SU-DHL-6 (cell line): ENCODE measurements around the gene GNB5.

Experiments
- H2AFZ ChIP-seq: fragments of 200-600 bp; sonication (generic); 2 replicates; pipeline ENCODE4 v1.6.1; 2014; ENCODE audit warnings: low read depth, mild to moderate bottlenecking, moderate library complexity, mixed read lengths, antibody characterized with exemption, low read length; ENCODE audit not compliant: severe bottlenecking
- H3F3A ChIP-seq: fragments of 200-600 bp; shearing (Covaris generic); 2 replicates; pipeline ENCODE4 v1.6.0; 2016; ENCODE audit warnings: antibody characterized with exemption, mild to moderate bottlenecking; ENCODE audit not compliant: insufficient read depth
- H3K27ac ChIP-seq: fragments of 200-600 bp; sonication (generic); 2 replicates; pipeline ENCODE4 v1.5.1; 2016; ENCODE audit warnings: low read depth, mild to moderate bottlenecking, low read length, moderate library complexity, mixed read lengths
- H3K27me3 ChIP-seq: fragments of 200-600 bp; sonication (generic), shearing (Covaris generic); 2 replicates; pipeline ENCODE4 v1.6.0; 2014; ENCODE audit warnings: mild to moderate bottlenecking, low read length
- H3K36me3 ChIP-seq: fragments of 200-600 bp; sonication (generic); 2 replicates; pipeline ENCODE4 v1.6.1; 2014; ENCODE audit warnings: mild to moderate bottlenecking, low read length, mixed read lengths
- H3K4me2 ChIP-seq: fragments of 300-600, 200-600 bp; shearing (Covaris generic), sonication (generic); 2 replicates; pipeline ENCODE4 v1.6.0; 2014; ENCODE audit warnings: low read length, low read depth, mild to moderate bottlenecking; ENCODE audit not compliant: poor library complexity, severe bottlenecking
- H3K4me3 ChIP-seq: fragments of 200-600 bp; sonication (generic); 2 replicates; pipeline ENCODE4 v1.5.1; 2014; ENCODE audit warnings: antibody characterized with exemption, low read length, mild to moderate bottlenecking, mixed read lengths; ENCODE audit not compliant: insufficient read depth, poor library complexity, severe bottlenecking
- H3K79me2 ChIP-seq: fragments of 200-600 bp; sonication (generic); 2 replicates; pipeline ENCODE4 v1.6.1; 2014; ENCODE audit warnings: mild to moderate bottlenecking, low read length, moderate library complexity; ENCODE audit not compliant: insufficient read depth
- H3K9ac ChIP-seq: fragments of 200-600 bp; sonication (generic); 2 replicates; pipeline ENCODE4 v1.7.0; 2014; ENCODE audit warnings: mild to moderate bottlenecking, low read length
- H3K9me2 ChIP-seq: fragments of 200-600 bp; sonication (generic); replicated peaks from 2 replicates; pipeline ENCODE4 v1.6.1; 2014; ENCODE audit warnings: low read length; ENCODE audit not compliant: insufficient read depth
- H3K9me3 ChIP-seq: fragments of 200-600 bp; sonication (generic); 2 replicates; pipeline ENCODE4 v1.6.1; 2014; ENCODE audit warnings: low read length, mixed read lengths; ENCODE audit not compliant: insufficient read depth
- H4K20me1 ChIP-seq: fragments of 200-600 bp; sonication (generic); 2 replicates; pipeline ENCODE4 v1.6.1; 2014; ENCODE audit warnings: low read depth, mild to moderate bottlenecking, antibody characterized with exemption, low read length, moderate library complexity, mixed read lengths
- CTCF ChIP-seq: fragments of 200-600 bp; sonication (generic); IDR thresholded peaks from one replicate; pipeline ENCODE4 v1.5.1; 2017; ENCODE audit warnings: antibody characterized with exemption, mild to moderate bottlenecking, low read length, moderate library complexity; ENCODE audit not compliant: insufficient read depth, poor library complexity, severe bottlenecking
- EZH2phosphoT487 ChIP-seq: fragments of 200-600 bp; sonication (generic), shearing (Covaris generic); conservative IDR thresholded peaks from 2 replicates; pipeline ENCODE4 v1.6.1; 2018; ENCODE audit warnings: mild to moderate bottlenecking, antibody characterized with exemption, low read length, moderate library complexity, mixed read lengths

GNB5 gene

GRCh38 chr15:52213206-52213605 is 22.0 kb upstream of the GNB5 start:
- Histone ChIP-seq H3K9ac (no peak overlapping the region), H3K27ac (no peak overlapping the region), H3K27me3 (no peaks in the 10 kb centered on the region), H3F3A (0 out of 2 replicates have a peak, but pooled peaks cover 8% of the 10 kb centered on the region), H2AFZ (no peak overlapping the region), H3K4me3 (no peak overlapping the region), H3K9me3 (no peaks in the 10 kb centered on the region), H3K9me2 (no peaks in the 10 kb centered on the region), H3K36me3 (no peaks in the 10 kb centered on the region), H3K4me2 (no peak overlapping the region), H3K79me2 (no peaks in the 10 kb centered on the region), H4K20me1 (no peaks in the 10 kb centered on the region)
- TF ChIP-seq CTCF = no peak
- TF ChIP-seq EZH2phosphoT487 = no peak

GRCh38 chr15:52208306-52208946 is 17.2 kb upstream of the GNB5 start:
- Histone ChIP-seq H3K9ac (no peak overlapping the region), H3K4me2 (no peak overlapping the region)

GRCh38 chr15:52207191-52207590 is 16.0 kb upstream of the GNB5 start:
- Histone ChIP-seq H3K27me3 (no peaks in the 10 kb centered on the region), H3K9me3 (no peaks in the 10 kb centered on the region), H4K20me1 (no peaks in the 10 kb centered on the region), H3K36me3 (no peaks in the 10 kb centered on the region), H3K4me3 (no peak overlapping the region), H3K9ac (no peak overlapping the region), H3K79me2 (no peaks in the 10 kb centered on the region), H3K9me2 (no peaks in the 10 kb centered on the region), H2AFZ (no peak overlapping the region), H3K4me2 (no peak overlapping the region), H3F3A (no peaks in the 10 kb centered on the region), H3K27ac (no peak overlapping the region)
- TF ChIP-seq CTCF (no peak), EZH2phosphoT487 (no peak)

More at GRCh38 chr15:52208306-52208946, 17.2 kb upstream of the GNB5 start:
- Histone ChIP-seq H4K20me1 (no peaks in the 10 kb centered on the region), H3K9me3 (no peaks in the 10 kb centered on the region), H2AFZ (no peak overlapping the region), H3K79me2 (no peaks in the 10 kb centered on the region), H3K9me2 (no peaks in the 10 kb centered on the region), H3K36me3 (no peaks in the 10 kb centered on the region), H3K4me3 (no peak overlapping the region), H3K27me3 (no peaks in the 10 kb centered on the region), H3K27ac (no peak overlapping the region), H3F3A (no peaks in the 10 kb centered on the region)
- TF ChIP-seq CTCF (peak; percentile 94), EZH2phosphoT487 (no peak)
